Activated naive CD8-positive, alpha-beta T cell (primary cell): ENCODE results near the gene BIRC3.
"Not testable (repeated sequence)": the region's sequence is repeated elsewhere in the genome, so short reads cannot be mapped to it uniquely, and the experiment has no call there.

Experiments
- H3K27ac Mint-ChIP-seq: one replicate; pipeline ENCODE4 v1.8.0; 2021; ENCODE audit warnings: mixed read lengths
- H3K27me3 Mint-ChIP-seq: one replicate; pipeline ENCODE4 v1.8.0; 2021; ENCODE audit warnings: mixed read lengths
- H3K36me3 Mint-ChIP-seq: one replicate; pipeline ENCODE4 v1.8.0; 2021; ENCODE audit warnings: mixed read lengths
- H3K4me1 Mint-ChIP-seq: one replicate; pipeline ENCODE4 v1.8.0; 2021; ENCODE audit warnings: low read depth, mixed read lengths
- H3K4me3 Mint-ChIP-seq: one replicate; pipeline ENCODE4 v1.8.0; 2021; ENCODE audit warnings: mild to moderate bottlenecking, mixed read lengths
- H3K9me3 Mint-ChIP-seq: one replicate; pipeline ENCODE4 v1.8.0; 2021; ENCODE audit warnings: low read depth, mixed read lengths

The BIRC3 gene

DNA sequence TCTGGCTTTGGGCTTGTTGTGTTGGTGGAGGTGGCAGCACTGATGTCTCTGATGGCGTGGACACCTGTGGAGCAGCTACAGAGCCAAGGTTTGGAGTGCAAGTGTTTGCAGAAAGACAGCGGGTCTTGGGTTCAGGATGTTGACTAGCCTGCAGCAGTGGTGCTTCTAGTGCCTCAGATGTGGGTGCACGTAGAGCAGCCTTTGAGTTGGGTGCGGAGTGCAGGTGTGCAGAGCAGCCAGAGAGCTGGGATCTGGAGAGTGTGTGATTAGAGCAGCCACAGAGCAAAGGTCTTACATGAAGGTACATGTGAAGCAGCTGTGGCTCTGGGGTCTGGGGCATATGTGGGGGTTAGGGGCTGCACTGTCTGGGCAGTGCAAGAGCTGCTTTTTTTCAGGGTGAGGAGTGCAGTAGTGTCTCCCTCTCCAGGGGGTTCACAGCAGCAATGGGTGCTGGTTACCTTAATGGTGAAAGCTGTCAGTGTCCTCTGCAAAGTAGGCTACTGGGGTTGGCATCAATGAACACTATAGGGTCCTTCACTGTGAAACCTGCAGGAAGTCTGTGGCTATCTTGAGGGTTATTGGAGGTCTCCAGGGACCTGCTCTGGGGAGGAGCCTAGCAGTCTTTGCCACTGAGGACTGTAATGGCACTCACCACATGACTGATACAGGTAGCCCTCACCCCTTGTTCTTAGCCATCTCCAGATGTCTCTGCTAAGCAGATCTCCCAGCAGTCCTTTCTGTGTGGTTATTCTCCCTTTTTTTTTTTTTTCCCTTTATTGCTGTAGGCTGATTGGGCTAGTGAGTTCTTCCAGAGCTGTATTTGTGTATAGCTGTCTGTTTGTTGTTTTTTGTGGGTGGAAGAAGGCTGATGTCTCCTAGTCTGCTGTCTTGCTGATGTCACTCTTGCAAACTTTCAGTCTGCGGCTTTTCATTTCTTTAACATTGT, 44.1 kb downstream of the BIRC3 start:
- Mint-ChIP-seq H3K27me3 (no peaks in the 10 kb centered on the region), H3K36me3 (peaks cover 42% of the 10 kb centered on the region), H3K9me3 (peaks cover 6% of the 10 kb centered on the region), H3K27ac (peak overlapping the region; percentile 93), H3K4me3 (peak overlapping the region; percentile 74), H3K4me1 (peaks cover 69% of the 10 kb centered on the region)

DNA sequence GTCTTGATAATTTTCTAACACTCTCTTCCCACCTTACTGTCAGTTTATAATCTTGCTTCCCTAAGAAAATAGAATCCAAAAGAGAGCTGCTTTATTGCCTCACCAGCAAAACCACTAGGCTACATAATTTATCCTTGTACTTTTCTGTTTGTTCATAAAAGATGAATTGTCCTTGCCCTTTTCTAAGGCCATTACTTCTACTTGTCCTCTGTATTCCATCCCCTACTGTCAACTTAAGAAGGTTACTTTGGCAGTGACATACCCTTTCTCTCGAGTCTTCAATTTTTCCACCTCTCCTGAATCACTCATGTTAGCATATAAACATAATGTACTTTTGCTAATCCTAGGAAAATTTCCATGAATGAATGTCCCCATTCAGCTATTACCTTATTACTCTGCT, 47.7 kb downstream of the BIRC3 start:
- peak overlapping the region; percentile 76 for H3K27ac Mint-ChIP-seq
- no peaks in the 10 kb centered on the region for H3K9me3 Mint-ChIP-seq

DNA sequence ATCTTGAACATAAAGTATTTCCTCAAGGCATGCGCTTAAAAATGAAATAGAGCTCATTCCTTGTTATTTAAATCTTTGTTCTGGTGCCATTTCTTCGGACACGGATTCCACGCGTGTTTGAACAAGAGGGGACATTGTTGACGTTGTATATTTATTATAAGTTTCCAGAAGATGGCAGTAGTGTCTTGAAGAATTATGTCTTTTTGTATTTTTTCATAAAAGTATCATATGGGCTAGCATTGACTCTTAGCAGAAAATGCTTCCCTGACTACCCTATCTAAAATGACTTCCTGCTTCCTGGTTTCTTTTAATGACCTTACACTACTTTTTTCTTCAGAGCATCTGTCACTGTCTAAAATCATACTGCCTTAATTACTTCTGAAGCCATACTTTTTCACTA, 50.1 kb downstream of the BIRC3 start:
- peaks cover 24% of the 10 kb centered on the region for H3K36me3 Mint-ChIP-seq
- no peak overlapping the region for H3K4me3 Mint-ChIP-seq
- H3K27me3 Mint-ChIP-seq = no peaks in the 10 kb centered on the region
- peaks cover 45% of the 10 kb centered on the region for H3K4me1 Mint-ChIP-seq
- H3K27ac Mint-ChIP-seq = peak overlapping the region; percentile 62
- H3K9me3 Mint-ChIP-seq = no peaks in the 10 kb centered on the region

More for the DNA sequence above, 47.7 kb downstream of the BIRC3 start:
- H3K4me3 Mint-ChIP-seq = no peak overlapping the region
- peaks cover 61% of the 10 kb centered on the region for H3K4me1 Mint-ChIP-seq
- H3K27me3 Mint-ChIP-seq = no peaks in the 10 kb centered on the region
- peaks cover 33% of the 10 kb centered on the region for H3K36me3 Mint-ChIP-seq

GRCh38 chr11:102368472-102368871, 51.2 kb downstream of the BIRC3 start:
- Mint-ChIP-seq H3K36me3 (peaks cover 19% of the 10 kb centered on the region), H3K9me3 (no peaks in the 10 kb centered on the region), H3K4me3 (no peak overlapping the region), H3K27me3 (no peaks in the 10 kb centered on the region), H3K27ac (no peak overlapping the region), H3K4me1 (peaks cover 40% of the 10 kb centered on the region)

GRCh38 chr11:102374633-102375424, 57.5 kb downstream of the BIRC3 start:
- H3K36me3 Mint-ChIP-seq, H3K27ac Mint-ChIP-seq, H3K9me3 Mint-ChIP-seq, H3K27me3 Mint-ChIP-seq: not testable (repeated sequence)
- Mint-ChIP-seq H3K4me3 (peak overlapping the region; percentile 6), H3K4me1 (peaks cover 37% of the 10 kb centered on the region)

GRCh38 chr11:102375720-102376399, 58.6 kb downstream of the BIRC3 start:
- H3K36me3 Mint-ChIP-seq = peaks cover 10% of the 10 kb centered on the region
- no peaks in the 10 kb centered on the region for H3K9me3 Mint-ChIP-seq
- no peak overlapping the region for H3K4me3 Mint-ChIP-seq
- H3K4me1 Mint-ChIP-seq = peaks cover 37% of the 10 kb centered on the region
- no peak overlapping the region for H3K27ac Mint-ChIP-seq
- no peaks in the 10 kb centered on the region for H3K27me3 Mint-ChIP-seq

- Mint-ChIP-seq H3K4me1 (peaks cover 39% of the 10 kb centered on the region), H3K36me3 (peaks cover 14% of the 10 kb centered on the region), H3K4me3 (no peak overlapping the region), H3K9me3 (no peaks in the 10 kb centered on the region), H3K27ac (no peak overlapping the region), H3K27me3 (no peaks in the 10 kb centered on the region)
Observed at GRCh38 chr11:102377891-102378290, 60.6 kb downstream of the BIRC3 start.

DNA sequence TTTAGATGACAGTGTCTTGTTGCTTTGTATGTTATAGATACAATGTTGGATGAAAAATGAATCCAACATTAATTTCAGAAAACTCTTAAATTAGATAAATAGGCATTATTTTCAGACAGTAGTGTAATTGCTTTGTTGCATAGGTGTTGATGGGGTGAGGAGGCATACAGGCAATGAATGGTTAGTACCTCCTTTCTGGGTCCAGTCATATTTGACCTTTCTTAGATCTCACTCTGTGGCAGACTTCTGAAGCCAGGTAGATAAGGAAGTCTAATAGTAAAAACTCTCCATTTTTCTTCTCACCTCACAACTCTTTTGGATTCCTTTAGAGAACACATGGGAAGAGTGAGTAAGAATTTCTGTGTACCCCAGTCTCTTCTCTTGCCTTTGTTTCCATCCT, 61.5 kb downstream of the BIRC3 start:
- Mint-ChIP-seq H3K27ac (peak overlapping the region; percentile 12), H3K9me3 (no peaks in the 10 kb centered on the region), H3K27me3 (no peaks in the 10 kb centered on the region), H3K4me3 (no peak overlapping the region), H3K4me1 (peaks cover 36% of the 10 kb centered on the region), H3K36me3 (peaks cover 19% of the 10 kb centered on the region)

DNA sequence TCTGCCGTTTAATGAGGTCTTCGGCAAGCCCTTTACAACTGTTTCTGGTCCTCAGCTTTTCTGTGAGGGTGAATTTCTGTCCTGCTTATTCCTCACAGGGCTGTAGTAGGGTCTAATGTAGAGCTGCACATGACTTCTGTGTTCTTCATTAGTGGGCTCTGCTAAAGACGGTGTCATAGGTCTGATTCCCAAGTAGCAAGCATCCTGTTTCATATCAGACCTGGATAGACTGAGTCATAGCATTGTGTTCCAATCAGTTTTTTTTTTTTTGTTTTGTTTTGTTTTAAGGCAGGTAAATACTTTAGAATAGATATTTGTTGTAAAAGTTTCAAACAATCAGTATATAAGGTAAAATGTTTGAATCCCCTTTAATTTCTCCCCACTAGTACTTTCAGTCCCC, 65.1 kb downstream of the BIRC3 start:
- no peak overlapping the region for H3K4me3 Mint-ChIP-seq
- no peaks in the 10 kb centered on the region for H3K9me3 Mint-ChIP-seq
- H3K36me3 Mint-ChIP-seq = peaks cover 33% of the 10 kb centered on the region
- no peaks in the 10 kb centered on the region for H3K27me3 Mint-ChIP-seq
- H3K27ac Mint-ChIP-seq = peak overlapping the region; percentile 23
- peaks cover 39% of the 10 kb centered on the region for H3K4me1 Mint-ChIP-seq

- Mint-ChIP-seq H3K27me3 (no peaks in the 10 kb centered on the region), H3K4me3 (no peak overlapping the region), H3K9me3 (no peaks in the 10 kb centered on the region), H3K36me3 (peaks cover 30% of the 10 kb centered on the region), H3K4me1 (peaks cover 35% of the 10 kb centered on the region), H3K27ac (no peak overlapping the region)
Observed at GRCh38 chr11:102383839-102384238, 66.6 kb downstream of the BIRC3 start.

DNA sequence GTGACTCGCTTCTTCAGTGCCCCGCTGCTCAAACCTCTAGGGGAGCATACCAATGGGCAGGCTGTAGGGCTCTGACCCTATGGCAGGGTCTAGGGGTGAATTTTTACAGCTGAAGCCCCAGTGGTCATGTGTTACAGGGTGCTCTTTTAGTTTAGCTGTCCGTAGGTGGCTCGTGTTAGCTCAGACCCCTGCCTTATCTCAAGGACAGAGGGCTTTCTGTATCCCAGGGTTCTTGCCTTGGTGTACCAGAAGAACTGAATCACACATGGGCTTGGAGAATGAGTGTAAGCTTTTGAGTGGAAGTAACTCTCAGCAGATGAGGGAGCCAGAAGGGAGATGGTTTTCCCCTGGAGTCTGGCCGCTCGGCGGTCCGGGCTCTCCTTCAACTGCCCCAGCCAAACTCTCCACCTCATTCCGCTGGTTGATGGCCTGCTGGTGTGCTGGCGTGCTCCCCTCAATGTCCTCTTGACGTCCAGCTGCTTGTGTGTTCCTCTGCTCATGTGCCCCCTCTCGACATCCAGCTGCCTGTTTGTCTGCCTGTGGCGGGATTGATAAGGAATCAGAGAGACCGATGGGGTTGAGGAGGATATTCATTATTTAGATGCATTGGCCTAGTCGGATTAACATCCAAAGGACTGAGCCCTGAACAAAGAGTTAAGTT, 67.3 kb downstream of the BIRC3 start:
- Mint-ChIP-seq H3K9me3 (no peaks in the 10 kb centered on the region), H3K4me3 (no peak overlapping the region), H3K27ac (peak overlapping the region; percentile 16), H3K27me3 (no peaks in the 10 kb centered on the region), H3K4me1 (peaks cover 37% of the 10 kb centered on the region), H3K36me3 (peaks cover 34% of the 10 kb centered on the region)

DNA sequence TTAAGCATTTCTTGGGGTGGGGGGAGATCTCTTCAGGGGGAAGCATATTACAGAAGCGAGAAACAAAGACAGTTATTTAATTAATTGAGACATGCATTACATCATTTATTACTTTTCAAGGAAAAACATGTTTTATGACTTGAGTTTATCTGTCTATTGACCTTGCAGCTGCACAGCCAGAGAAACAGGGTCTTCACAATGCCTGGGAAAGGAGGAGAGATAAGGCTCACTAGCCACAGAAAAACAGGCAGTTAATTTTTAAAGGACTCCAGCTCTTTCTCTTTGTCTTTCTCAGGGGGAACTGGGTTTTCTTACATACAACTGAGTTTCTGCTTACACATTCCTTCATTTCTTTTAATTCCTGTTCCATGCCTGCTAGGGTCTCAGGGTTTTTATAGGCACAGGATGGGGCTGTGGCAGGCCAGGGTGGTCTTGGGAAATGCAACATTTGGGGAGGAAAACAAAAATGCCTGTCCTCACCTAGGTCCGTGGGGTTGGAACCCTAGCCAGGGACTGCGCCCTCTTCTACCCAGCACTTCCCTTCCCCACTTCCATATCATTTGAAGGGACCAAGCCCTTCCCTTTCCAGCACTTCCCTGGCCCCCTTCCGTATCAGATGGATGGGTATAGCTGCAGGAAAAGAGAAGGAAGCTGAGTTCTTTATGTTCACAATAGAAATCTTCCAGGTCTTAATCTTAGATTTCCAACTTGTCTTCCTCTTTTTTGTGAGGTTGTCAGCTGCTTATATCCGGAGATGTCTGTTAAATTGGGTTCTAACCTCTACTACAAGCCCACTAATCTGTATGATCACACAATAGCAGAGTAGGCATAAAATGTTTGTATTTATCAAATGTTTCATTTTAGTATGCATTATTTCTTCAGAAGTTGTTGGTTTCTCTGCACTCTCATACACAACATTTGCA, 68.1 kb downstream of the BIRC3 start:
- H3K4me3 Mint-ChIP-seq = no peak overlapping the region
- peaks cover 36% of the 10 kb centered on the region for H3K36me3 Mint-ChIP-seq
- peak overlapping the region; percentile 16 for H3K27ac Mint-ChIP-seq
- H3K9me3 Mint-ChIP-seq = no peaks in the 10 kb centered on the region
- no peaks in the 10 kb centered on the region for H3K27me3 Mint-ChIP-seq
- H3K4me1 Mint-ChIP-seq = peaks cover 40% of the 10 kb centered on the region

DNA sequence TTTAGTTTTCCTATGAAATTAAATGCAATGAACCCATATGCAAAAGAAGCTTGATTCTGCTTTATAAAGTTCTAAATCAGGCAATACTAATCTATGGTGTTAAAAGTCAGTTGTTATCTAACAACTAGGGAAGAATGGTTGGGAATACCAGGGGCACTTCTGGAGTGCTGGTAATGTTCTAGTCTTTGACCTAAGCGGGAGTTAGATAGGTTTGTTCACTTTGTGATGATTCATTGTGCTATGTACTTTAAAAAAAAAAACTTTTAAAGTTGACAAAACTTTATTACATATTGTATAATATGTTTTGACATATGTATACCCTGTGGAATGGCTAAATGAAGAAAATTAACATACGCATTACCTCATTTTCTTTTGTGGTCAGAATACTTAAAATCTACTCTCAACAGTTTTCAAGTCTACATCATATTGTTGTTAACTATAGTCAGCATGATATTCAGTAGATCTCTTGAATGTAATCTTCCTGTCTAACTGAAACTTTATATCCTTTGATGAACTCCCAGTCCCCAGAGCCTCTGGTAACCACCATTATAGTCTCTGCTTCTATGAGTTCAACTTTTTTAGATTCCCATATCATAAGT, 69.0 kb downstream of the BIRC3 start:
- H3K9me3 Mint-ChIP-seq = no peaks in the 10 kb centered on the region
- H3K4me3 Mint-ChIP-seq = no peak overlapping the region
- peaks cover 38% of the 10 kb centered on the region for H3K36me3 Mint-ChIP-seq
- no peaks in the 10 kb centered on the region for H3K27me3 Mint-ChIP-seq
- H3K4me1 Mint-ChIP-seq = peaks cover 45% of the 10 kb centered on the region
- H3K27ac Mint-ChIP-seq = peak overlapping the region; percentile 61
